ENCODE measurements around the gene AREL1.

- TF ChIP-seq, protein P1, sequence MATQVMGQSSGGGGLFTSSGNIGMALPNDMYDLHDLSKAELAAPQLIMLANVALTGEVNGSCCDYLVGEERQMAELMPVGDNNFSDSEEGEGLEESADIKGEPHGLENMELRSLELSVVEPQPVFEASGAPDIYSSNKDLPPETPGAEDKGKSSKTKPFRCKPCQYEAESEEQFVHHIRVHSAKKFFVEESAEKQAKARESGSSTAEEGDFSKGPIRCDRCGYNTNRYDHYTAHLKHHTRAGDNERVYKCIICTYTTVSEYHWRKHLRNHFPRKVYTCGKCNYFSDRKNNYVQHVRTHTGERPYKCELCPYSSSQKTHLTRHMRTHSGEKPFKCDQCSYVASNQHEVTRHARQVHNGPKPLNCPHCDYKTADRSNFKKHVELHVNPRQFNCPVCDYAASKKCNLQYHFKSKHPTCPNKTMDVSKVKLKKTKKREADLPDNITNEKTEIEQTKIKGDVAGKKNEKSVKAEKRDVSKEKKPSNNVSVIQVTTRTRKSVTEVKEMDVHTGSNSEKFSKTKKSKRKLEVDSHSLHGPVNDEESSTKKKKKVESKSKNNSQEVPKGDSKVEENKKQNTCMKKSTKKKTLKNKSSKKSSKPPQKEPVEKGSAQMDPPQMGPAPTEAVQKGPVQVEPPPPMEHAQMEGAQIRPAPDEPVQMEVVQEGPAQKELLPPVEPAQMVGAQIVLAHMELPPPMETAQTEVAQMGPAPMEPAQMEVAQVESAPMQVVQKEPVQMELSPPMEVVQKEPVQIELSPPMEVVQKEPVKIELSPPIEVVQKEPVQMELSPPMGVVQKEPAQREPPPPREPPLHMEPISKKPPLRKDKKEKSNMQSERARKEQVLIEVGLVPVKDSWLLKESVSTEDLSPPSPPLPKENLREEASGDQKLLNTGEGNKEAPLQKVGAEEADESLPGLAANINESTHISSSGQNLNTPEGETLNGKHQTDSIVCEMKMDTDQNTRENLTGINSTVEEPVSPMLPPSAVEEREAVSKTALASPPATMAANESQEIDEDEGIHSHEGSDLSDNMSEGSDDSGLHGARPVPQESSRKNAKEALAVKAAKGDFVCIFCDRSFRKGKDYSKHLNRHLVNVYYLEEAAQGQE (IDR thresholded peaks at IDR 0.05; ENCODE audit: insufficient read depth in 1 of 2, low read depth in 2 of 2, low read length in 1 of 2) = no peak
- TF ChIP-seq, protein P2, sequence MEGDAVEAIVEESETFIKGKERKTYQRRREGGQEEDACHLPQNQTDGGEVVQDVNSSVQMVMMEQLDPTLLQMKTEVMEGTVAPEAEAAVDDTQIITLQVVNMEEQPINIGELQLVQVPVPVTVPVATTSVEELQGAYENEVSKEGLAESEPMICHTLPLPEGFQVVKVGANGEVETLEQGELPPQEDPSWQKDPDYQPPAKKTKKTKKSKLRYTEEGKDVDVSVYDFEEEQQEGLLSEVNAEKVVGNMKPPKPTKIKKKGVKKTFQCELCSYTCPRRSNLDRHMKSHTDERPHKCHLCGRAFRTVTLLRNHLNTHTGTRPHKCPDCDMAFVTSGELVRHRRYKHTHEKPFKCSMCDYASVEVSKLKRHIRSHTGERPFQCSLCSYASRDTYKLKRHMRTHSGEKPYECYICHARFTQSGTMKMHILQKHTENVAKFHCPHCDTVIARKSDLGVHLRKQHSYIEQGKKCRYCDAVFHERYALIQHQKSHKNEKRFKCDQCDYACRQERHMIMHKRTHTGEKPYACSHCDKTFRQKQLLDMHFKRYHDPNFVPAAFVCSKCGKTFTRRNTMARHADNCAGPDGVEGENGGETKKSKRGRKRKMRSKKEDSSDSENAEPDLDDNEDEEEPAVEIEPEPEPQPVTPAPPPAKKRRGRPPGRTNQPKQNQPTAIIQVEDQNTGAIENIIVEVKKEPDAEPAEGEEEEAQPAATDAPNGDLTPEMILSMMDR (IDR thresholded peaks at IDR 0.05) = no peak
Measured at GRCh38 chr14:74630881-74631690, 81.8 kb downstream of the AREL1 start.
